Smooth muscle cell (in vitro differentiated cells): ENCODE results near the gene FAM181A. TPM values are rescaled to one million over a fixed set of nuclear protein-coding genes. Genes with fewer than 3 reads are reported as not detected.

Source experiments
- DNase-seq: peaks from one replicate; lab custom pipeline; 2025; ENCODE audit not compliant: unreplicated experiment; lab: John Stamatoyannopoulos, UW
- H2AFZ ChIP-seq: fragments of 200-600 bp; sonication (generic); 2 replicates; pipeline ENCODE4 v1.6.0; 2016; ENCODE audit warnings: antibody characterized with exemption, low read depth, mild to moderate bottlenecking
- H3F3A ChIP-seq: fragments of 200-600 bp; sonication (generic); 2 replicates; pipeline ENCODE4 v1.6.0; 2017; ENCODE audit warnings: antibody characterized with exemption, low read depth
- H3K27ac ChIP-seq: fragments of 200-600 bp; sonication (generic); 2 replicates; pipeline ENCODE4 v1.5.1; 2016; ENCODE audit warnings: low read depth, mild to moderate bottlenecking
- H3K27me3 ChIP-seq: fragments of 200-600 bp; sonication (generic); 2 replicates; pipeline ENCODE4 v1.6.1; 2016; ENCODE audit warnings: low read depth, mild to moderate bottlenecking
- H3K36me3 ChIP-seq: fragments of 200-600 bp; sonication (generic); 2 replicates; pipeline ENCODE4 v1.5.1; 2016; ENCODE audit warnings: low read depth
- H3K4me1 ChIP-seq: fragments of 200-600 bp; sonication (generic); 2 replicates; pipeline ENCODE4 v1.5.1; 2016; ENCODE audit warnings: low read depth
- H3K4me2 ChIP-seq: fragments of 200-600 bp; sonication (generic); 2 replicates; pipeline ENCODE4 v1.6.0; 2016; ENCODE audit warnings: mild to moderate bottlenecking
- H3K4me3 ChIP-seq: fragments of 200-600 bp; sonication (generic); 2 replicates; pipeline ENCODE4 v1.5.1; 2016; ENCODE audit warnings: mild to moderate bottlenecking
- H3K79me2 ChIP-seq: fragments of 200-600 bp; sonication (generic); 2 replicates; pipeline ENCODE4 v1.6.0; 2016; ENCODE audit warnings: low read depth, mild to moderate bottlenecking
- H3K9ac ChIP-seq: fragments of 200-600 bp; sonication (generic); 2 replicates; pipeline ENCODE4 v1.6.0; 2016; ENCODE audit warnings: low read depth
- H3K9me3 ChIP-seq: fragments of 200-600 bp; sonication (generic); replicated peaks from 2 replicates; pipeline ENCODE4 v1.5.1; 2016; ENCODE audit warnings: low read depth
- H4K20me1 ChIP-seq: fragments of 200-600 bp; sonication (generic); 2 replicates; pipeline ENCODE4 v1.6.0; 2016; ENCODE audit warnings: low read depth
- WGBS: methylation state at CpG from one replicate; pipeline ENCODE4 v1.1.7; 2016; ENCODE audit warnings: low lambda C conversion rate; 5-methylcytosine and 5-hydroxymethylcytosine counted together
- polyA plus RNA-seq: library from polyadenylated mRNA; unstranded; fragments of >200 nt; fragmentation: Nextera tagmentation; extraction: Ambion mirVana; gene quantifications from 2 replicates; pipeline ENCODE4 v1.2.1, GENCODE V29; 2016
- total RNA-seq: library from RNA; depleted of rRNA; stranded (reverse); fragments of >200 nt; gene quantifications from 2 replicates; pipeline ENCODE4 v1.2.3, GENCODE V29; 2014
- TF ChIP-seq, protein P1 (sequence below): fragments of 200-600 bp; sonication (generic); IDR thresholded peaks from 2 replicates; pipeline ENCODE4 v1.5.1; 2017; ENCODE audit warnings: borderline replicate concordance, mild to moderate bottlenecking, antibody characterized with exemption; ENCODE audit not compliant: insufficient read depth, poor library complexity, severe bottlenecking

The FAM181A gene
- total and polyA plus RNA-seq, 2 experiments from 2014 or later = not detected

DNA sequence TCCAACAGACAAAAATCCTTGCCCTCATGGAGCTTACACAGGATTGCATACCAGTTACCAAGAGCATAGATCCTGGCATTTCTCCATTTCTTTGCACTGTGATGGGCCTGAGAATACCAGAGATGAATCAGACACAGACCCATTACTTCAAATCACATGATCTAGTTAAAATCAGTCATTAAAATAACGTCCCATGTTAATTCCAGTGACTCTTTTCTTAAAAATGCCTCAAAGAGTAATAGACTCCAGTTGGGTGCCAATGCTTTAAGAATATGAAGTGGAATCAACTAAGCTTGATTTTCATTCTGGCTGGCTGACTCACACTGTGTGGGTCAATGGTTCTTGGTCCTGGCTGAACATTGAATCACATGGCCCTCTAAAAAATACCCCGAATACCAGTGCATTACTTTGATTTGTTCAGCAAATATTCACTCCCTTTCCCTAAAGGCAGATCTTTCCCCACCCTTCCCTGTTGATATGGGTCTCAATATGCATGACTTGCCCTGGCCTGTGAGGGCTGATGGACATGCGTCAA lies 38.2 kb downstream of the FAM181A start:
- H3K79me2 ChIP-seq = no peaks in the 10 kb centered on the region
- no peak for DNase-seq
- H3K9me3 ChIP-seq = no peaks in the 10 kb centered on the region
- no peak overlapping the region for H3K4me2 ChIP-seq
- H3K4me3 ChIP-seq = no peak overlapping the region
- H3F3A ChIP-seq = peaks cover 4% of the 10 kb centered on the region
- no peak overlapping the region for H3K9ac ChIP-seq
- no peaks in the 10 kb centered on the region for H3K27me3 ChIP-seq
- TF ChIP-seq, protein P1, sequence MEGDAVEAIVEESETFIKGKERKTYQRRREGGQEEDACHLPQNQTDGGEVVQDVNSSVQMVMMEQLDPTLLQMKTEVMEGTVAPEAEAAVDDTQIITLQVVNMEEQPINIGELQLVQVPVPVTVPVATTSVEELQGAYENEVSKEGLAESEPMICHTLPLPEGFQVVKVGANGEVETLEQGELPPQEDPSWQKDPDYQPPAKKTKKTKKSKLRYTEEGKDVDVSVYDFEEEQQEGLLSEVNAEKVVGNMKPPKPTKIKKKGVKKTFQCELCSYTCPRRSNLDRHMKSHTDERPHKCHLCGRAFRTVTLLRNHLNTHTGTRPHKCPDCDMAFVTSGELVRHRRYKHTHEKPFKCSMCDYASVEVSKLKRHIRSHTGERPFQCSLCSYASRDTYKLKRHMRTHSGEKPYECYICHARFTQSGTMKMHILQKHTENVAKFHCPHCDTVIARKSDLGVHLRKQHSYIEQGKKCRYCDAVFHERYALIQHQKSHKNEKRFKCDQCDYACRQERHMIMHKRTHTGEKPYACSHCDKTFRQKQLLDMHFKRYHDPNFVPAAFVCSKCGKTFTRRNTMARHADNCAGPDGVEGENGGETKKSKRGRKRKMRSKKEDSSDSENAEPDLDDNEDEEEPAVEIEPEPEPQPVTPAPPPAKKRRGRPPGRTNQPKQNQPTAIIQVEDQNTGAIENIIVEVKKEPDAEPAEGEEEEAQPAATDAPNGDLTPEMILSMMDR = no peak
- no peak overlapping the region for H2AFZ ChIP-seq
- H3K27ac ChIP-seq = peak overlapping the region; percentile 73
- no peaks in the 10 kb centered on the region for H4K20me1 ChIP-seq
- 58% methylated on average over 3 of the region's 3 CpGs for WGBS
- H3K36me3 ChIP-seq = no peaks in the 10 kb centered on the region
- H3K4me1 ChIP-seq = no peaks in the 10 kb centered on the region

DNA sequence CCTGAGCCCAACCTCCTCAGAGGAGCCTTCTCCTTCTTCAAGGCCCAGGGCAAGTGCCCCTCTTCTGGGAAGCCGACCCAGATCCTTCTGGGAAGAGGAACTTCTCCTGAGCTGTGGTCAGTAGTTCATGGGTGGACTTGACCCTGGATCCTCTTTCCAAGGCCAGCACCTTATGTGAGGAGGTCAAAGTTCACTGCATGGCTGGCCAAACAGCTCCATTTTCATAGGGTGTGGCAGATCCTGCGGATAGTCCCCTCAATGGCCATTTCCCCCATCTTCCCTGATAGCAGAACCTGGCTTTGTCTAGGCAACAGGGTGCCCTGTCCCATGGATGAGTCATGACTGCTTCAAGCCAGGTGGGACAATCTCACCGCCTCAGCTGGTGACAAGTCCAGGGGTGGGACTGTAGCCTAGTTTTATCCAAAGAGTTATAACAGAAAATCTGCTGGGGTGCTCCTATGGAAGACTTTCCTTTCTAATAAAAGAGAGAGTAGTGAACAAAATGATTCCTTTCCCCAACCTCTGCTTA lies 38.9 kb downstream of the FAM181A start:
- TF ChIP-seq, protein P1 = no peak
- no peaks in the 10 kb centered on the region for H3K79me2 ChIP-seq
- no peaks in the 10 kb centered on the region for H3K9me3 ChIP-seq
- H3K27ac ChIP-seq = peak overlapping the region; percentile 73
- no peak overlapping the region for H3K4me2 ChIP-seq
- H3K27me3 ChIP-seq = no peaks in the 10 kb centered on the region
- no peak overlapping the region for H3K4me3 ChIP-seq
- 94% methylated on average over 3 of the region's 3 CpGs for WGBS
- no peak overlapping the region for H2AFZ ChIP-seq
- H4K20me1 ChIP-seq = no peaks in the 10 kb centered on the region
- DNase-seq = no peak
- H3K36me3 ChIP-seq = no peaks in the 10 kb centered on the region
- H3F3A ChIP-seq = peaks cover 3% of the 10 kb centered on the region
- no peaks in the 10 kb centered on the region for H3K4me1 ChIP-seq
- no peak overlapping the region for H3K9ac ChIP-seq

DNA sequence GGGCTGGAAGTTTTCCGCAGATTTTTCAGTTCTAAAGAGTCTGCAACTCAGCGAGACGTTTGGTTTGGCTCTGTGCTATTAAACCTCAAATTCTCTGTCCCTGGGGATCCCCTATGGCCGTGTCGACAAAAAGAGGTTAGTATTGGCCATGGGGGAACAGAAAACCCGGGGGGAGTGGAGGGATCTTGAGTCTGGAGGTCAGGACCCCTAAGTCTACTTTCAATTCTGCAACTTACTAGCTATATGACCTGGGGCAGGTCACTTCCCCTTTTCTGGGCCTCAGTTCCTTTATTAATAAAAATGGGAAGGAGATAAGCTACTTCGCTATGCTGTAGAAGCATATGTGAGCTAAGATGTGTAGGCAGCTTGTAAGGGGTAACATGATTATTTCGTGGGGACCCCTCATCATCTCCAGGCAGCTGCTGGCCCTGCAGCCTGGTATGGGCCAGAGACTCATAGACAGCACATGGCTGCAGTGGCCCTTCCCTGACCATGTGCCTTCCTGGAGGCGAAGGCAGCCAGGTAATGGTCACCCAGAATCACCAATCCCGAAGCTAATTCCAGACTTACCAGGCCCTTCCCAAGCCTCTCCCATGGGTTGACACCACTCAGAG lies 40.6 kb downstream of the FAM181A start:
- Histone ChIP-seq H3K36me3 (no peaks in the 10 kb centered on the region), H2AFZ (no peak overlapping the region), H3F3A (peaks cover 3% of the 10 kb centered on the region), H3K4me2 (no peak overlapping the region), H3K9me3 (no peaks in the 10 kb centered on the region), H3K4me3 (no peak overlapping the region), H3K27ac (no peak overlapping the region), H4K20me1 (no peaks in the 10 kb centered on the region), H3K4me1 (no peaks in the 10 kb centered on the region), H3K9ac (no peak overlapping the region), H3K27me3 (no peaks in the 10 kb centered on the region), H3K79me2 (no peaks in the 10 kb centered on the region)
- TF ChIP-seq, protein P1 = no peak
- no peak for DNase-seq
- 77% methylated on average over 10 of the region's 10 CpGs for WGBS
